ENCODE measurements around the gene NEDD4L.

Gene NEDD4L

DNA sequence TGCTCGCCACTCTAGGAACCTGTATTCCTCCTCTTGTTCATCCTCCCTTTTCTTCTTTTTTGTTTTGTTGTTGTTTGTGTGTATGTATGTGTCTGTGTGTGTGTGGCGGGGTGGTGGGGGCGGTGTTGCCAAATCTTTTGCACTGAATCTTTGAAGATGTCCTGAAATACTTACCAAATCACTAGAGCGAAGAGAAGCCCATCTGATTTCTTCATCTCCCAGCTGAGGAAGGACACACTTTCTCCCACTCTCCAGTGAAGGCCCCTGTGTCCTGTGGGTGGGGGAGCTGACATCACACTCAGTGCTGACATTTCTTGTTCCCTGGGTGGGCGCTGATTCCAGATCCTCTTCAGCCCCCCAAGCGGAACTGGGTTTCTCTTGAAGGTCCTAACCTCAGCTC, 74.5 kb downstream of the NEDD4L start:
- DNase-seq (ENCODE audit: low read depth), result no peak

DNA sequence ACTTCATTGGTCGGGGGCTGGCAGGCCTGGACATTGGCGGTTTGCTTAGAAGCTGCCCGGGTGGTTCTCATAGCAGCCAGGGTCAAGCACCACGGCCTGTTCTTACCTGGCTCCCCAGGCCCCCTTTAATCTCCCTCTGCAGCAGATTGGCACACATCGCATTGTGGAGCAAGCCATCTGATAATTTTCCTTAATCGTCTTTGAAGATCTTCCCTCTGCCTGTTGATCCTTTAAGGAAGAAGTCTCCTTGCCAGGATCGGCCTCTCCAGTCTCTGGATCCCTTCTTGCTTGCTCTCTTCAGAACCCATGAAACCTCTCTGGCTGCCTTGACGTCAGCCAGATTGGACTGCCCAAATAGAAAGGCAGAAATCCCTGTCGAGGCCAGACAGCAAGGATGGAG, 75.8 kb downstream of the NEDD4L start:
- no peak for DNase-seq (ENCODE audit: low read depth)

GRCh38 chr18:58124475-58124874, 80.4 kb downstream of the NEDD4L start:
- no peak for DNase-seq (ENCODE audit: low read depth)

GRCh38 chr18:58125183-58125582, 81.2 kb downstream of the NEDD4L start:
- no peak for DNase-seq (ENCODE audit: low read depth)

GRCh38 chr18:58125756-58126155, 81.7 kb downstream of the NEDD4L start:
- no peak for DNase-seq (ENCODE audit: low read depth)

DNA sequence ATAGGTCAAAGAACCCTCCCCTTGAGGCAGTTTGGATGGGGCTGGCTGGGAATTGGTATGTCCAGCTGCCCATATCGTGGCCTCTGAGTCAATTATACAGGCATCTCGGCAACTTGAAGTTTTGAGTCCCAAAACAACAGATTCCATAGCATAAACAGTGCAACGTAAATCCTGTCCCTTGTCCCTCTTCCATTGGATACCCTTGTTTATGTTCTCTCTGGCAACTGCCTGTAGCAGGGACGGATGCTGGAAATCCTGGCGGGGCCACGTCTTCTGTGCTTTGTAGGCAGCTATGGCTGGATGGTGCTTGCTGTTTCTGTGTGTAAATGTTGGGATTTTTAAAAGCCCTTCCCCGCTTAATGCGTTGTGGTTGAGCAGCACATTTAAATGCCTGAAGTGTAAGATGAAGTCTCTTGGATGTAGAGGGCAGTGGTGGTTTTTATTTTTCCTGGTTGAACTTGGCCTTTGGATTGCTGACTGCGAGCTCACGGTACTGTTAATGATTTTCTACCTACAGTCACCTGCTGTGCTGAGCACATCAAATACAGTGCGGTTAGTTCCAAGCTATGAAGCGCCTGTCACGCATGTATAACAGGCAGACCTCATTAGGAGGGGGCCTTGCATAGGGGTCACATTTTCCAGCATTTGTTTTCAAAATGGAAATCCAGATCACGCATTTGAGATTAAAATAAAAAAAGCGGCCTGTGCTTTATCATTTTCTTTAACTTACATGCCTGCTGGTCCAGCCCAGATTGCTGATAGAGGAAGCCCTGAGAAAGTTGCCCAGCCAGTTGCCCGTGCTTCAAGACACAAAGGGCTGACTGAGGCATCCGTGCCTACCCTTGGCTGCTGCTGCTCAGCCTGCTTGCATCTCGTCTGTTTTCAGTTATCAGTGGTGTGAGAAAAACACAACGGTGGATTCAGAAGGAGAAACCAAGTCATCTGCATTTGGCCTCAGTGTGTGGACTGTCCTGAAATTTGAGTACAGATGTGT, 84.7 kb downstream of the NEDD4L start:
- DNase-seq (ENCODE audit: low read depth), result no peak

DNA sequence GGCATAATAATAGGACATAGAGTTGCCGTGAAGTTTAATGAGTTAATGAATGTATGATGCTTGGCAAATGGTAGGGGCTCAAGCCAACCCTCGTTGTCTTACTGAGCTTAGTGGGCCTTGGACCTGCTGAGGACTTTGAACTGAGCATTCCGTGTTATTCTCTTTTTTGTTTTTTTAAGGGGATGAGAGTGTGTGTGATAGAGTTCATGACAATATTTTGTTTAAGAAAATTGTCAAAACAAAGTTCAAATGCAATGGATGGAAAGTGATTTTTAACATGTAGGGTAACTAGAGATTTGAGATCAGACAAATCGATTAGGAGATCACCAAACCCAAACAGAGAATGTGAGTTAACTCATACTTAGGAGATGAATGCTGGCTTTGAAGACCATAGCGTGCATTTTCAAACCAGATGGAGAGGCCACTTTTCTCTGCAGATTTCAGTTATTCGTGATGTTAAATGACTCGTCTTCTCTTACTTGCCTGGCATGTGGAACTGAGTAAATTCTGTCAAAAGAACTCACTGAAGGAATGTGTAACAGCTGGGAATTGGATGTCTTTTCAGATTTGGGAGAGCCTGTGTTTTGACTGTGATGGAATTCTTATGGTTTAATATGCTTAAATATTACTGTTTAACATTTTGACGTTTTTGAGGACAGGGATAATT, 88.7 kb downstream of the NEDD4L start:
- DNase-seq (ENCODE audit: low read depth), result no peak

- DNase-seq (ENCODE audit: low read depth), result no peak
Observed at GRCh38 chr18:58135183-58135641, 91.2 kb downstream of the NEDD4L start.

DNA sequence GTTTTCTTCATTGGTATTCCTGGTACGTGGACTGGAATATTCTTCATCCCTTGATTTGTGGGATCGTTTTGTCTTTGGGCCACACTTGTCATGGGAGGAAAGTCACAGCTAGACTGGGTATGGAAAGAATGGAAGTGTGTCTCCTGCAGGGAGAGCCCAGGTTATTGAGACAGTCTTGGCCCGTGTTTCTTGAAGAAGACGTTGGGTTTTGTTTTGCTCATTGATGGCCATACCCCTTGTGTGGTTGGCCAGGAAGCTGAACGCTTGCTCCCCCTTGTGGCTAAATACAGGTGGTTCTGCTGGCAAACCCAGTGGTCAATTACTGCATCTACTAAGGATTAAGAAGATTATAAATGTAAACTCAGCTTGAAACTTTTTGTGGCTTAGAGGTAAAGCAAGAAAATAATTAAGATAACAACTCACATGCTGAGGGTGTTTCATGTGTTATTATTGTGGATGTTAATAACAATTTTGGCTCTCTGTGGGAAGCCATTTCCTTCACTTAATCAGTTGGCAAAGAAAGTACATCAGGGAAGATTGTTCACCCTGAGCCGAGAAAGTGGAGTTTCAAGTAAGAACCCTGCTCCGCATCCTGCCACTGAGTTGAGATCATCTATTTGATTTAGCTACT, 91.8 kb downstream of the NEDD4L start:
- DNase-seq (ENCODE audit: low read depth), result no peak

- no peak for DNase-seq (ENCODE audit: low read depth)
Observed at GRCh38 chr18:58136879-58137278, 92.9 kb downstream of the NEDD4L start.

DNA sequence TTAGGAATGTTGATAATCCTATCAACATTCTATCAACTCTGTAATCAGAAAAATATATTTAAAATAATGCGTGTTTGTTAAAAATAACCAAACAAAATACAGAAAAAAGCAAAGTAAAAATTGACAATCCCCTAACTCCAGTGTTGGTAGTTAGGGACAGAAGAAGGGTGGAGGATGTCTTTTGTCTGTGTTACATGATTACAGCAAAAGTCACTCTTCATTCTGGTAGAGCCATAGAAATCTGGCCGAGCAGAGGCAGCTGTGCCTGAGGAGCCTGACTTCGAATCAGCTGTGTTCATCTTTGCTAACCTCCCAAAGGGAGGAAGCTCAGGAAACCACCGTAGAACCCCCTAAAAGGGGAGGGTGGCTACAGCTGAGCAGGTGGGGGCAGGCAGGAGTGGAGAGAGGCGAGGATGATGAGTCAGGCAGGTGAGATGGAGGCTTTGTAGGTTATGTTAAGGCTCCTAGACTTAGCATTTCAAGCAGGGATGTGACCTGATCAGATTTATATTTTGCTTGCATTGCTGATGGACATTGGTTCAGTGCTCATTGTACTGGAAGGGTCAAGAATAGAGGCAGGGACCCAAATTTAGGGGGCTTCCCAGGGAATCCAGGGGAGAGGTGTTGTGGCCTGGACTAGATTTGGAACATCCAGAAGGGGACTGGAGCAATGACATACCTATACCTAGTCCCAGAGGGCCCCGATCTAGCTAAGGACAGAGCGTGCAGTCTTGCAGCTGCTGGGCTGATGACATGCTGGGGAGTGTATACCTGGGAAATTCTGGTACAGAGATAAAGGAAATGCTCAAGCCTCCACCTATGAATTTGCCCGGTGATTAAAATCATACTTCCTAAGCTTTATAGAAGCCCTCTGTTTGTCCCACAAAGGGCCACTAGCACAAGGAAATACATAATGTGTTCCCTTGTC, 95.7 kb downstream of the NEDD4L start:
- DNase-seq (ENCODE audit: low read depth), result no peak

DNA sequence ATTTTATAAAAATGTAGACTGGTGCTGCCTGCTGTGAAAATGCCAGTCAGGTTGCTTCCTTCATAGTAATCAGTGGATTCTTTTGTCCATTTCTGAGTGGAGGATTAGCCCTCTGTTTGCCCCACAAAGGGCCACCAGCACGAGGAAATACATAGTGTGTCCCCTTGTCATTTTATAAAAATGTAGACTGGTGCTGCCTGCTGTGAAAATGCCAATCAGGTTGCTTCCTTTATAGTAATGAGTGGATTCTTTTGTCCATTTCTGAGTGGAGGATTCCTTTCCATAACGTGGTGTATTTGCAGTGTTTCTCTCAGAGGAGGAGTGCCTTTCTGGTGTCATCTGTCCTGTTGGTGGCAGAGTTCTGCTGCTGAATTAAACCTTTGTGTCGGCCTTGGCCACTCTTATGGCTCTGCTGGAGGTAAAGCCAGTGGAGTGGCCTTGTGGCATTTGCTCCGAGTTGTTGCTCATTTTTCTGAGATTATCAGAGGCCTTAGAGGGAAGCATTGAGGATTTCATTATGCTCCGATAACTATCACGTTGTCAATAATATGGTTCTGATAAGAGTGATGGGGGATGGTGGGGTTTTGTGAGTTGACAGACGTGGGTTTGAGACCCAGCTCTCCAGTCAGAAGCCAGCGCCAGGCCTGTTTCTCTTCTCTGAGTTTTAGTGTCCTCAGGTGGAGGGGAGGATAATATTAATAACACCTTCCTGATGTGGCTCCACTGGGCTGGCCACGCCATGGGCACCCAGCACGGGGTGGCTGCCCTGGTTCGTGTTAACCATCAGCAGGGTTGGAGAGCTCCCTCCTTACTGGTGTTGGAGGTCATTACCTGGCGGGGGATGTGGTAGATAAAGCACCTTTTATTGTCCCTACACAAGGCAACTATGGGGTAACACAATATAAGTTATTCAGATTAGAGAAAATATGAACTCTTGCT, 96.6 kb downstream of the NEDD4L start:
- DNase-seq (ENCODE audit: low read depth), result no peak

DNA sequence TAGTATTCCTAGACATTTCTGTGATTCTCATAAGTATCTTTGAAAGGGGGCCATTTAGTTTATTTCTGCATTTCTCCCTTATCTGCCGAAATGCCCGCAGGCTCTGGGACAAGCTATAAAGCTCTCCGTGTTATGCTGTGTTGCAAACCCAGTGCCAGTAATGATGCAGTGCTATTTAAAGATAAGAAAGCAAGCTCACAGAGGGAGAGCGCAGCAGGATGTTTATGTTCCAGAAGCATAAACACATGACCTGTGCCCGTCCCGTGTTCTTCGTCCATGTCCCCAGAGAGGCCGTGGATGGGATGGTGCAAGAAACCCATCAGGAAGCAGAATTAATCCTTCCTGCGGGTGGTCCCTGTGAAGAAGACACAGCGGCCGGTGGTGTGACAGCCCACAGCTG, 99.4 kb downstream of the NEDD4L start:
- DNase-seq (ENCODE audit: low read depth), result no peak

DNA sequence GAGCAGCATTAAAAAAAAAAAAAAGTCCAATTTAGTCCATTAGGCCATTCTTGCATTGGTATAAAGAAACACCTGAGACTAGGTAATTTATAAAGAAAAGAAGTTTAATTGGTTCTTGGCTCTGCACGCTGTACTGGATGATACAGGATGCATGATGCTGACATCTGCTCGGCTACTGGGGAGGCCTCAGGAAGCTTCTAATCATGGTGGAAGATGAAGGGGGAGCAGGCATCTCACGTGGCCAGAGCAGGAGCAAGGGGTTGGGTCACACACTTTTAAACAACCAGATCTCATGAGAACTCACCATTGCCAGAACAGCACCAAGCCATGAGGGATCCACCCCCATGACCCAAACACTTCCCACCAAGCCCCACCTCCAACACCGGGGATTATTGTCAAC, 100.1 kb downstream of the NEDD4L start:
- no peak for DNase-seq (ENCODE audit: low read depth)

GRCh38 chr18:58144671-58145285, 100.8 kb downstream of the NEDD4L start:
- no peak for DNase-seq (ENCODE audit: low read depth)

DNA sequence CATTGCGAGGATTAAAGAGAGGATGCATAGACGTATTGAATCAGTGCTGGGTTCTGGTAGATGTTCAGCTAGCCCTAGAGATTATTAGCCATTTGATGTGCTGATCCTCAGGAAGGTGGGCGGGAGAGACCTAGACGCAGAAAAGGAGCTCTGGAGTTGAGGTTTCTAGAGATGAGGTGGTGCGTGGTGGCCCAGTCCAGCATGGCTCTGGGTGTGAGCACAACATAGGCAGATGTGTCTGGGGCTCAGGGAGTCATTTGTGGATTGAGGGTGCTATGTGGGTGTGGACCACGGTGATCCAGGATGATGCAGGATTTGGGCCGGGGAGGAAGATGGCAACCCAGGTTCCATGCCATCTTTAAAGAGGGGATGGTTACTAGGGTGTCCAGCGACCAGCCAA, 102.1 kb downstream of the NEDD4L start:
- no peak for DNase-seq (ENCODE audit: low read depth)

DNA sequence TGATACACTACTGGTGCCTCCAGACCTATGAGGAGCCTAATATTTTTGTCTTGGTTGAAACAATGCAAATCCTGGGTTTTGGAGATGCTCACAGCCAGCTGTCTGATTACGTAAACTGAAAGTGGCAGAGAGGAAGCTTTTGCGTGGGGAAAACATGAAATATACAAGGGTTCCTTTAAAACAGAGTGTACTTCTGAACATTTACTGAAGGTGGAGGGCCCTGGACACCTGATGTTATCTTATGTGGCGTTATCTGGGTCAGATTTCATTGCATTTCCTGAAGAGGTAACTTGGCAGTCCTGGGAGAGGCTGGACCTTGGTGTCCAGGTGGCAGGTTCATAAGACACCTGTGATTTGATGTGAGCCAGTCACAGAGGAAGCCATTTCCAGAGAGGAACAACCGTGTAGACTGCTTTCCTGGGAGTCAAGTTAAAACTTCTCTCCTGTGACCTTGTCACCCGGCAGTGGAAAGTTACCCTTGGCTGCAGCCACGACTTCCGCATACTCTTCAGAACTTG, 105.0 kb downstream of the NEDD4L start:
- DNase-seq (ENCODE audit: low read depth), result no peak

- no peak for DNase-seq (ENCODE audit: low read depth)
Observed at GRCh38 chr18:58150772-58151171, 106.7 kb downstream of the NEDD4L start.

- DNase-seq (ENCODE audit: low read depth), result no peak
Observed at GRCh38 chr18:58152216-58152615, 108.2 kb downstream of the NEDD4L start.

DNA sequence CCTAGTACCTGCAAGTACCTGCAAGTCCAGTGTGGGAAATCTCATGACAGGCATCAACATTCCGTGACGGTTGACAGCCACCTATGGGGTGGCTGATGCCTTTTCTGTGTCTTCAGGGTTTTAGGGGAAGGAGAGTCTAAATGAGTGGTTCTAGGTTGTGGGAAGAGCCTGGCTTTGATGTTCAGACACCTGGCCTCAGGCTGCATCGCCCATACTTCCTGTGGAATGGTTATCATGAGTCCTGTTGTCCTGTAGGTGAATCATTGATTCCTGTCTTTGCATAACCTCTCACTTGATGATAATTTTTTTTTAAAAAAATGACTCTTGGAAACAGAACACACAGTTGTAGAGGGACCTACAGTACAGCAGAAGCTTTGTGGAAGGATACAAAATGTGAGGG, 108.9 kb downstream of the NEDD4L start:
- DNase-seq (ENCODE audit: low read depth), result no peak
